ENCODE results near the gene ENTPD2. TPM values are rescaled to one million over a fixed set of nuclear protein-coding genes. Genes with fewer than 3 reads are reported as not detected.

ENTPD2 gene
- total and polyA plus RNA-seq, 9 of the 15 experiments (the other 6 are each of a cell fraction or from before 2014, with no cell fraction given): 0.04 to 0.60 (median 0.14) TPM; not detected in 4

- TF ChIP-seq ATF6 (CRISPR knock-in tag; IDR thresholded peaks at IDR 0.05) (no peak), ELF4 (CRISPR knock-in tag; IDR thresholded peaks at IDR 0.05) (no peak), MAX (CRISPR knock-in tag; IDR thresholded peaks at IDR 0.05) (peak; percentile 87), ZNF121 (CRISPR knock-in tag; conservative IDR thresholded peaks at IDR 0.05) (no peak), SRSF7 (optimal IDR thresholded peaks at IDR 0.05; ENCODE audit: low read depth, low read length) (no peak), RNF2 (IDR thresholded peaks at IDR 0.05) (no peak), ZMIZ1 (IDR thresholded peaks at IDR 0.05; ENCODE audit: low read depth in 2 of 2, low read length in 2 of 2) (no peak), E2F6 (IDR thresholded peaks at IDR 0.05; ENCODE audit: borderline replicate concordance in 1 of 2, extremely low read depth in 1 of 2, insufficient read depth in 1 of 2, insufficient read length in 1 of 2, low read depth in 1 of 2, low read length in 1 of 2, poor library complexity in 1 of 2, severe bottlenecking in 1 of 2) (peak; percentile 78 to 95), GATA2 (CRISPR knock-in tag; IDR thresholded peaks at IDR 0.05) (no peak), HDGF (IDR thresholded peaks at IDR 0.05) (no peak), ZNF41 (CRISPR knock-in tag; conservative IDR thresholded peaks at IDR 0.05) (no peak), CTBP1 (IDR thresholded peaks at IDR 0.05; ENCODE audit: borderline replicate concordance) (no peak), PKNOX1 (IDR thresholded peaks at IDR 0.05) (0 out of 2 replicates have a peak, but pooled peaks have one; percentile 17), PURB (CRISPR knock-in tag; IDR thresholded peaks at IDR 0.05; ENCODE audit: low read depth) (no peak), ZNF143 (CRISPR knock-in tag; IDR thresholded peaks at IDR 0.05) (no peak), L3MBTL2 (IDR thresholded peaks at IDR 0.05) (peak; percentile 69), HDAC3 (IDR thresholded peaks at IDR 0.05; ENCODE audit: borderline replicate concordance, partially characterized antibody) (no peak), ZNF316 (IDR thresholded peaks at IDR 0.05) (no peak), ZNF311 (CRISPR knock-in tag; IDR thresholded peaks at IDR 0.05) (no peak), SRSF9 (IDR thresholded peaks at IDR 0.05; ENCODE audit: borderline replicate concordance, low read depth, low read length) (no peak), BHLHE40 (IDR thresholded peaks at IDR 0.05; ENCODE audit: low read length) (peak; percentile 68)
Measured at GRCh38 chr9:137012694-137013570, 40.9 kb downstream of the ENTPD2 start (continued).

All from K562 (cell line).